HL-60/S4 (cell line): ENCODE data around the gene LMAN2L.

Experiments used
- in situ Hi-C: fragments of 300-500 bp; cut with MboI; formaldehyde crosslinking; loops from 2 replicates; pipeline ENCODE4 v1.14.3; 2022; ENCODE audit warnings: low sequenced_read_pairs

Gene LMAN2L

GRCh38 chr2:96661324-96661723 is 78.5 kb downstream of the LMAN2L start:
- in situ Hi-C loops, result no loop called here

- in situ Hi-C loops, result no loop called here
Measured at GRCh38 chr2:96656540-96656939, 83.3 kb downstream of the LMAN2L start.
